Astrocyte (in vitro differentiated cells and primary cell): ENCODE measurements around the gene WASHC1.
"Not testable (repeated sequence)": the region's sequence is repeated elsewhere in the genome, so short reads cannot be mapped to it uniquely, and the experiment has no call there.

Source experiments
- EZH2 ChIP-seq: IDR thresholded peaks from 2 replicates; pipeline ENCODE4 v1.6.1; 2012; ENCODE audit warnings: mild to moderate bottlenecking, low read length, inconsistent platforms; ENCODE audit not compliant: insufficient read depth
- TF ChIP-seq, protein P1 (sequence below): IDR thresholded peaks from 2 replicates; pipeline ENCODE4 v1.5.1; 2011; ENCODE audit warnings: low read depth, mild to moderate bottlenecking, inconsistent platforms, low read length, moderate library complexity; ENCODE audit not compliant: insufficient read depth

DNA sequence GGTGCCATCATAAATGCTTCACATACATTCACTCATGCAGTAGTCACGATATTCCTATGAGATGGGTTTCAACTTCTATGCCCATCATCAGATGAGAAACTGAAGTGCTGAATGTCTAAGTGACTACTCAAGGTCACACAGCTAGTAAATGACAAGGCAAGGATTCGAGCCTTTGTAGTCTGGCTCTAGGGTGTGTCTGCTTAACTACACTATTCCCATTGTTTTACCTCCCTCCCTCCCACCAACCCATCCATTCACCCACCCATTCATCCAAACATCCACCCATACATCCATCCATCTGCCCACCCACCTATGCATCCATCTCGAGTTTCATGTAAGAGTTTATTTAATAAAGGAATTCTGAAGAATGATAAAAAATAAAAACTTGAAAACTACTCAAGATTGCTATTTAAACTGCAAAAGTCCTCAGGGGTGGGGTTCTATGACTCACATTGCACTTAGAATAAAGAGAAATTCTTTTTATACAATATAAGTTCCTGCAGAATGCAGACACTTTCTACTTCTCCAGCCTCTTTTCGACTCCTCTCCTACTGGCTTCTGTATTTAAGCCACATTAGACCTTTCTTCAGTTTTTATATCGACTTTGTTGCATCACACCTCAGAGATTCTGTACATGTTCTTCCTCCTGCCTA, 19.1 kb upstream of the WASHC1 start:
- TF ChIP-seq, protein P1, sequence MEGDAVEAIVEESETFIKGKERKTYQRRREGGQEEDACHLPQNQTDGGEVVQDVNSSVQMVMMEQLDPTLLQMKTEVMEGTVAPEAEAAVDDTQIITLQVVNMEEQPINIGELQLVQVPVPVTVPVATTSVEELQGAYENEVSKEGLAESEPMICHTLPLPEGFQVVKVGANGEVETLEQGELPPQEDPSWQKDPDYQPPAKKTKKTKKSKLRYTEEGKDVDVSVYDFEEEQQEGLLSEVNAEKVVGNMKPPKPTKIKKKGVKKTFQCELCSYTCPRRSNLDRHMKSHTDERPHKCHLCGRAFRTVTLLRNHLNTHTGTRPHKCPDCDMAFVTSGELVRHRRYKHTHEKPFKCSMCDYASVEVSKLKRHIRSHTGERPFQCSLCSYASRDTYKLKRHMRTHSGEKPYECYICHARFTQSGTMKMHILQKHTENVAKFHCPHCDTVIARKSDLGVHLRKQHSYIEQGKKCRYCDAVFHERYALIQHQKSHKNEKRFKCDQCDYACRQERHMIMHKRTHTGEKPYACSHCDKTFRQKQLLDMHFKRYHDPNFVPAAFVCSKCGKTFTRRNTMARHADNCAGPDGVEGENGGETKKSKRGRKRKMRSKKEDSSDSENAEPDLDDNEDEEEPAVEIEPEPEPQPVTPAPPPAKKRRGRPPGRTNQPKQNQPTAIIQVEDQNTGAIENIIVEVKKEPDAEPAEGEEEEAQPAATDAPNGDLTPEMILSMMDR: not testable (repeated sequence)
- not testable (repeated sequence) for TF ChIP-seq EZH2
